ENCODE results near the gene FGA. TPM values are rescaled to one million over a fixed set of nuclear protein-coding genes. Genes with fewer than 3 reads are reported as not detected.

FGA gene
- total RNA-seq, 1 experiment from 2014 or later = 3.9 TPM

DNA sequence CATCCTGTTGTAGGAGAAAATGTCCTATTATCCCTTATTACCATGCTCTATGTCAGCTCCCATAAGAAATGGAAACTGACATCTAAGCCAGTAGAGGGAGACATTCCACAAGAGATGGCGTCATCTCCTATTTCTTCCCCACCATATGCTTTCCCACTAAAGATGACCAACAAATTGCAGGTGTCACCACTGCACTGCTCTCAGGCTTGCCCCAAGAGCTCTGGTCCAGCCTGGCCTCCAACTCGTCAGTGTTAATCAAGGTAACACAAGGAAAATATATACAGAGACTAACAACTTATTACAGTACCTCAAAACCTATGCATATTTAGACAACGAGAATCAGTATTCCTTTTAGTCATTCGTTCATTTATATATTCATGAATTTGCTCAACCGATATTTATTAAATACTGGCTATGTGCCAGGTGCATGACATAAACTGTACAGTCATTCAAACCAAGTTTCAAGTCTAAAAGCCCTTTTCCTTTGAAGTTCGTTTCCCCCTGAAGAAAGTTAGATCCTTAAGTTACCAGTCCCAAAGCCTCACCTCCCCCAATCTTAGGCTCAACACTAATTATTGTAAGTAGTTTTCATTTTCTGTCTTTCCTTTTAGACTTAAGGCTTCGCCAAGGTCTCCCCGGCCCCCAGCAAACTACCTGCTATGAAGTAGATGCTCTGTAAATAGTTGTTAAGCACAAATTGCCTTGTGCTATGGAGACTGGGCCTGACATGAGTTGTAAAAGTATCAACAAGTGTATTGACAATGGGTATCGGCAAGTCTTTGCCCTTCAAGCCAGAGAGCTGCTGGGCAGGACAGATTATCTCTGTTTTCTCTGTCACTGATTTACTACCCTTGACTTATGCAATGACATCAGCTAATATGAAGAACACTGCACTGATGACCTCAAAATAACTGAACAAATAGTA lies 30.8 kb downstream of the FGA start (continued):
- no peak for TF ChIP-seq YY1 (IDR thresholded peaks at IDR 0.05; ENCODE audit: extremely low read depth, insufficient replicate concordance, low read depth, low read length)
- peak; percentile 27; the same call in 1 of the 2 replicates for TF ChIP-seq MAX (IDR thresholded peaks at IDR 0.05)

DNA sequence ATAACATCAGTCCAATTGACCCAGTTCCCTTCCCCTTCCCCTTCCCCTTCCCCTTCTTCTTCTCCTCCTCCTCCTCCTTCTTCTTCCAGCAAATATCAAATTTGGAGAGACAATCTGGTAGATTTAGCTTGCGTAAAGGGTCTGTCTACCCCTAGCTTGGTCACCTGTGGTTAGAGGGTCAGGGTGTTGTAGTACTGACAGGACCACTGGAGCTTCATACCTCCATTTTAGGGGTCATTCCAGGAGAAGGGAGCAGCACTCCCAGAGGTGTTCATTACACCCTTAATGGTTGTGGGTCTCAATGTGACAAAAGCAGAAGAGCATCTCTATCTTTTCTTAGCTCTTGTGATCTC lies 31.4 kb downstream of the FGA start:
- ChIA-PET CTCF (interaction anchor here (0.6 to 5.6 kb wide), 18 partner anchors 9 to 248 kb away, joined by 3 to 119 read pairs (median 4); partner anchors contain the start of genes FGG and PLRG1), RAD21 (ENCODE audit: low non-redundant PET in 1 of 2, low total read pairs in 2 of 2, uncharacterized antibody in 2 of 2, unreplicated experiment in 2 of 2) (interaction anchor here (0.7 to 1.4 kb wide), 5 partner anchors 52 to 64 kb away, joined by 3 to 16 read pairs (median 3); no protein-coding TSS in a partner anchor), POLR2A (interaction anchor here (1.3 to 1.5 kb wide), 2 partner anchors 9 to 60 kb away, joined by 4 read pairs; partner anchors contain the start of gene PLRG1)
- H3K9ac ChIP-seq (ENCODE audit: low read length) = no peak overlapping the region
- H3K79me2 ChIP-seq (ENCODE audit: insufficient read depth, low read length) = no peaks in the 10 kb centered on the region
- H3K4me2 ChIP-seq (ENCODE audit: low read length) = no peak overlapping the region
- H3K36me3 ChIP-seq (ENCODE audit: control insufficient read depth in 1 of 2, insufficient read depth in 2 of 2, low read length in 2 of 2) = no peaks in the 10 kb centered on the region
- intact Hi-C loops (cut with micrococcal nuclease) = loop anchor here (1.0 to 10.0 kb wide), 5 partner anchors 59 to 468 kb away; no protein-coding TSS in a partner anchor
- ATAC-seq (peak; percentile 54), DNase-seq (ENCODE audit: low read depth, low spot score) (no peak)
- H3K9me3 ChIP-seq (ENCODE audit: control insufficient read depth in 1 of 2, insufficient read depth in 1 of 2, low read depth in 1 of 2, low read length in 2 of 2) = no peaks in the 10 kb centered on the region
- peak overlapping the region; percentile 3 for H2AFZ ChIP-seq (ENCODE audit: low read depth, low read length, poor library complexity, severe bottlenecking)
- H3K9me2 ChIP-seq (ENCODE audit: insufficient read depth) = no peaks in the 10 kb centered on the region
- no peak overlapping the region for H3K27ac ChIP-seq (ENCODE audit: low read depth, low read length)
- no peaks in the 10 kb centered on the region for H4K20me1 ChIP-seq (ENCODE audit: insufficient read depth)
- H3K27me3 ChIP-seq (ENCODE audit: insufficient read depth, low read length) = no peaks in the 10 kb centered on the region
- H3K4me1 ChIP-seq (ENCODE audit: control insufficient read depth in 1 of 2, insufficient read depth in 2 of 2, low read length in 2 of 2) = no peaks in the 10 kb centered on the region
- BruUV-seq (replicated peaks) = no TSS peak
- no peak overlapping the region for H3K4me3 ChIP-seq (replicated peaks in 1 of 2; ENCODE audit: low read depth in 1 of 2, low read length in 2 of 2)
- TF ChIP-seq, protein P1, sequence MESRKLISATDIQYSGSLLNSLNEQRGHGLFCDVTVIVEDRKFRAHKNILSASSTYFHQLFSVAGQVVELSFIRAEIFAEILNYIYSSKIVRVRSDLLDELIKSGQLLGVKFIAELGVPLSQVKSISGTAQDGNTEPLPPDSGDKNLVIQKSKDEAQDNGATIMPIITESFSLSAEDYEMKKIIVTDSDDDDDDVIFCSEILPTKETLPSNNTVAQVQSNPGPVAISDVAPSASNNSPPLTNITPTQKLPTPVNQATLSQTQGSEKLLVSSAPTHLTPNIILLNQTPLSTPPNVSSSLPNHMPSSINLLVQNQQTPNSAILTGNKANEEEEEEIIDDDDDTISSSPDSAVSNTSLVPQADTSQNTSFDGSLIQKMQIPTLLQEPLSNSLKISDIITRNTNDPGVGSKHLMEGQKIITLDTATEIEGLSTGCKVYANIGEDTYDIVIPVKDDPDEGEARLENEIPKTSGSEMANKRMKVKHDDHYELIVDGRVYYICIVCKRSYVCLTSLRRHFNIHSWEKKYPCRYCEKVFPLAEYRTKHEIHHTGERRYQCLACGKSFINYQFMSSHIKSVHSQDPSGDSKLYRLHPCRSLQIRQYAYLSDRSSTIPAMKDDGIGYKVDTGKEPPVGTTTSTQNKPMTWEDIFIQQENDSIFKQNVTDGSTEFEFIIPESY (IDR thresholded peaks at IDR 0.05; ENCODE audit: extremely low read depth, insufficient replicate concordance, low read length) = no peak
- TF ChIP-seq JUND (IDR thresholded peaks at IDR 0.05) (no peak), SRF (IDR thresholded peaks at IDR 0.05; ENCODE audit: low read depth) (no peak), EZH2 (IDR thresholded peaks at IDR 0.05) (no peak), ZNF274 (IDR thresholded peaks at IDR 0.05; ENCODE audit: low read depth, low read length) (no peak), RAD21 (IDR thresholded peaks at IDR 0.05; ENCODE audit: low read depth) (no peak), ZFX (IDR thresholded peaks at IDR 0.05) (no peak), POLR2A (IDR thresholded peaks at IDR 0.05; ENCODE audit: borderline replicate concordance, extremely low read depth, insufficient read depth, insufficient read length) (no peak), YY1 (IDR thresholded peaks at IDR 0.05; ENCODE audit: extremely low read depth, insufficient replicate concordance, low read depth, low read length) (no peak), CBX3 (IDR thresholded peaks at IDR 0.05; ENCODE audit: low read depth) (no peak), FOSL1 (IDR thresholded peaks at IDR 0.05; ENCODE audit: low read depth) (no peak), REST (IDR thresholded peaks at IDR 0.05; ENCODE audit: low read depth) (no peak), POLR2AphosphoS5 (IDR thresholded peaks at IDR 0.05; ENCODE audit: low read depth, low read length) (no peak), EZH2phosphoT487 (IDR thresholded peaks at IDR 0.05; ENCODE audit: borderline replicate concordance) (no peak)
- TF ChIP-seq, protein P2, sequence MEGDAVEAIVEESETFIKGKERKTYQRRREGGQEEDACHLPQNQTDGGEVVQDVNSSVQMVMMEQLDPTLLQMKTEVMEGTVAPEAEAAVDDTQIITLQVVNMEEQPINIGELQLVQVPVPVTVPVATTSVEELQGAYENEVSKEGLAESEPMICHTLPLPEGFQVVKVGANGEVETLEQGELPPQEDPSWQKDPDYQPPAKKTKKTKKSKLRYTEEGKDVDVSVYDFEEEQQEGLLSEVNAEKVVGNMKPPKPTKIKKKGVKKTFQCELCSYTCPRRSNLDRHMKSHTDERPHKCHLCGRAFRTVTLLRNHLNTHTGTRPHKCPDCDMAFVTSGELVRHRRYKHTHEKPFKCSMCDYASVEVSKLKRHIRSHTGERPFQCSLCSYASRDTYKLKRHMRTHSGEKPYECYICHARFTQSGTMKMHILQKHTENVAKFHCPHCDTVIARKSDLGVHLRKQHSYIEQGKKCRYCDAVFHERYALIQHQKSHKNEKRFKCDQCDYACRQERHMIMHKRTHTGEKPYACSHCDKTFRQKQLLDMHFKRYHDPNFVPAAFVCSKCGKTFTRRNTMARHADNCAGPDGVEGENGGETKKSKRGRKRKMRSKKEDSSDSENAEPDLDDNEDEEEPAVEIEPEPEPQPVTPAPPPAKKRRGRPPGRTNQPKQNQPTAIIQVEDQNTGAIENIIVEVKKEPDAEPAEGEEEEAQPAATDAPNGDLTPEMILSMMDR (IDR thresholded peaks at IDR 0.05 in 2 of 3, conservative IDR thresholded peaks at IDR 0.05 in 1 of 3; ENCODE audit: borderline replicate concordance in 1 of 3, insufficient read depth in 1 of 3, low read depth in 2 of 3, low read length in 2 of 3) = no peak
